ENCODE data around the gene SGPP1. TPM values are rescaled to one million over a fixed set of nuclear protein-coding genes. Genes with fewer than 3 reads are reported as not detected.

Gene SGPP1
- total RNA-seq, 1 experiment from 2014 or later, result 19.3 TPM

DNA sequence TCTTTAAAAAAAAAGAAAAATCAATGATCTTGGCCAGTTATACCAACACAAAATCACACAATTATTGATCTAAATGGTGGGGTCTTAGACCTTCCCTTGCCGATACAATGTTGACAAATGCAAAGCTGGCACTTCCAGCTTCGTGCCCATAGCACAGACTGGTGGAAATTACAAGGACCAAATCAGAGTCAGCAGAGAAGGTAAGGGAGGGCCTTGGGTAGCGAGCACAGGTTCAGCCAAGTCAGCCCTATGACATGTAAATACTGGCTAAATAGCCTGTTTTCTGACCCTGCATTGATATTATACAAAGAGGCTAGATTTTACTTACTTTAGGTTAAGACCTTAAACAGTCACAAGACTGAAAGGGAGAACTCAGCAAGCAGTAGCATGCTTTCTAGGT, 55.9 kb downstream of the SGPP1 start:
- no peak overlapping the region for H3K4me3 ChIP-seq (ENCODE audit: low read length)
- intact Hi-C loops (cut with micrococcal nuclease), result no loop called here
- H3K9me2 ChIP-seq (replicated peaks; ENCODE audit: low read length), result no peaks in the 10 kb centered on the region
- no peaks in the 10 kb centered on the region for H3F3A ChIP-seq (ENCODE audit: low read length, unreplicated experiment)
- ChIA-PET POLR2A (ENCODE audit: unreplicated experiment) (no interaction called here), CTCF (no interaction called here)
- H3K9ac ChIP-seq (ENCODE audit: low read length), result no peak overlapping the region
- no peak overlapping the region for H2AFZ ChIP-seq (ENCODE audit: low read length)
- no peak overlapping the region for H3K27ac ChIP-seq (ENCODE audit: low read length)
- H3K4me1 ChIP-seq (ENCODE audit: insufficient read depth, low read length), result peaks cover 4% of the 10 kb centered on the region; the same call in 1 of the 2 replicates
- no peak for DNase-seq
- no peaks in the 10 kb centered on the region for H3K36me3 ChIP-seq (ENCODE audit: low read depth, low read length)
- H4K20me1 ChIP-seq (ENCODE audit: low read length), result no peaks in the 10 kb centered on the region
- H3K79me2 ChIP-seq (ENCODE audit: low read length), result no peaks in the 10 kb centered on the region
- ATAC-seq, result no peak
- no peaks in the 10 kb centered on the region for H3K9me3 ChIP-seq (ENCODE audit: low read length)
- TF ChIP-seq, protein P1, sequence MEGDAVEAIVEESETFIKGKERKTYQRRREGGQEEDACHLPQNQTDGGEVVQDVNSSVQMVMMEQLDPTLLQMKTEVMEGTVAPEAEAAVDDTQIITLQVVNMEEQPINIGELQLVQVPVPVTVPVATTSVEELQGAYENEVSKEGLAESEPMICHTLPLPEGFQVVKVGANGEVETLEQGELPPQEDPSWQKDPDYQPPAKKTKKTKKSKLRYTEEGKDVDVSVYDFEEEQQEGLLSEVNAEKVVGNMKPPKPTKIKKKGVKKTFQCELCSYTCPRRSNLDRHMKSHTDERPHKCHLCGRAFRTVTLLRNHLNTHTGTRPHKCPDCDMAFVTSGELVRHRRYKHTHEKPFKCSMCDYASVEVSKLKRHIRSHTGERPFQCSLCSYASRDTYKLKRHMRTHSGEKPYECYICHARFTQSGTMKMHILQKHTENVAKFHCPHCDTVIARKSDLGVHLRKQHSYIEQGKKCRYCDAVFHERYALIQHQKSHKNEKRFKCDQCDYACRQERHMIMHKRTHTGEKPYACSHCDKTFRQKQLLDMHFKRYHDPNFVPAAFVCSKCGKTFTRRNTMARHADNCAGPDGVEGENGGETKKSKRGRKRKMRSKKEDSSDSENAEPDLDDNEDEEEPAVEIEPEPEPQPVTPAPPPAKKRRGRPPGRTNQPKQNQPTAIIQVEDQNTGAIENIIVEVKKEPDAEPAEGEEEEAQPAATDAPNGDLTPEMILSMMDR (conservative IDR thresholded peaks at IDR 0.05; ENCODE audit: low read depth, low read length), result no peak
- TF ChIP-seq EZH2phosphoT487 (IDR thresholded peaks at IDR 0.05; ENCODE audit: borderline replicate concordance, low read length), result no peak
- BruUV-seq (replicated peaks), result no TSS peak
- no peaks in the 10 kb centered on the region for H3K27me3 ChIP-seq (ENCODE audit: low read length)
- H3K4me2 ChIP-seq (ENCODE audit: low read length), result no peak overlapping the region

DNA sequence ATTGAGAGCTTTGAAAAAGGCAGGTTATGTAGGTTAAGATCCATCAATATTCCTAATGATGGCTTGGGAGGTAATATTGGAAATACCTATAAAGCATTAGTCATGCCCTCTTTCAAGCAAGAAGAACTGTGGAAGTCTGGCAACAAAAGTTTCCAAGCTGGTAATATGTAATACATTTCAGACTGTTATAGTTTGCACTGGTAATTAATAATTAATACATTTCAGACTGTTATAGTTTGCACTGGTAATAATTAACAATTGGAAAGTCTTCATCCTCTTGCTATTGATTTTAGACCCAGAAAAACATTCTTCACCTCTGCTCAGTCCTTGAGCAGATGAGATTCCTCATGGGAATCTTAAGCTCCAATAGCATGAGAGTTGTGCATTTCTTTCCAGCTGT, 57.2 kb downstream of the SGPP1 start:
- Histone ChIP-seq H3K9me3 (ENCODE audit: low read length) (no peaks in the 10 kb centered on the region), H3K4me2 (ENCODE audit: low read length) (no peak overlapping the region), H3K4me1 (ENCODE audit: insufficient read depth, low read length) (0 out of 2 replicates have a peak, but pooled peaks cover 4% of the 10 kb centered on the region), H3K79me2 (ENCODE audit: low read length) (no peaks in the 10 kb centered on the region), H4K20me1 (ENCODE audit: low read length) (no peaks in the 10 kb centered on the region), H3K4me3 (ENCODE audit: low read length) (no peak overlapping the region), H3F3A (ENCODE audit: low read length, unreplicated experiment) (no peaks in the 10 kb centered on the region), H3K9ac (ENCODE audit: low read length) (no peak overlapping the region), H3K27me3 (ENCODE audit: low read length) (no peaks in the 10 kb centered on the region), H2AFZ (ENCODE audit: low read length) (no peak overlapping the region), H3K36me3 (ENCODE audit: low read depth, low read length) (no peaks in the 10 kb centered on the region), H3K9me2 (replicated peaks; ENCODE audit: low read length) (no peaks in the 10 kb centered on the region), H3K27ac (ENCODE audit: low read length) (no peak overlapping the region)
- POLR2A ChIA-PET (ENCODE audit: unreplicated experiment), result no interaction called here
- DNase-seq, result no peak
- no TSS peak for BruUV-seq (replicated peaks)
- ATAC-seq, result no peak
- intact Hi-C loops (cut with micrococcal nuclease), result no loop called here
- TF ChIP-seq, protein P1 (conservative IDR thresholded peaks at IDR 0.05; ENCODE audit: low read depth, low read length), result no peak
- TF ChIP-seq EZH2 (IDR thresholded peaks at IDR 0.05; ENCODE audit: low read length, unreplicated experiment) (no peak), EZH2phosphoT487 (IDR thresholded peaks at IDR 0.05; ENCODE audit: borderline replicate concordance, low read length) (no peak)
- CTCF ChIA-PET, result no interaction called here

DNA sequence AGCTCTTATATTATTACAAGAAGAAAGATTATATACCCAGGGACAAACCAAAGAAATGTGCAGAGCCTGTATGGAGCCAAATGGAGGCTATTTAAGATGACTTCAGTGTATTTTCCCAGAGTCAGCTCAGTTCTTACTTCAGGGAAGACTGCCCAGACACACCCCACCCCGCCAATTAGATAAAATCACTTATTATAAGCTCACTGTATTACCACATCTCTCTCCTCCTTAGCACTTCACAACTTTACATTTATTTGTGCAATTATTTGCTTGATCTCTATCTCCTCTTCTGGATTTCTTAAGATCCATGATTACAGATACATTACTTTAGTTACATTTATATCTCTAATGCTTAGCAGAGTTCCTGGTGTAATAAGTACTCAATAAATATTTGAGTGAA, 61.5 kb downstream of the SGPP1 start:
- Histone ChIP-seq H3K79me2 (ENCODE audit: low read length) (no peaks in the 10 kb centered on the region), H3K27ac (ENCODE audit: low read length) (no peak overlapping the region), H3K4me2 (ENCODE audit: low read length) (no peak overlapping the region), H3K9me2 (replicated peaks; ENCODE audit: low read length) (no peaks in the 10 kb centered on the region), H3K4me3 (ENCODE audit: low read length) (no peak overlapping the region), H3K27me3 (ENCODE audit: low read length) (no peaks in the 10 kb centered on the region), H3K4me1 (ENCODE audit: insufficient read depth, low read length) (no peaks in the 10 kb centered on the region), H4K20me1 (ENCODE audit: low read length) (no peaks in the 10 kb centered on the region), H2AFZ (ENCODE audit: low read length) (no peak overlapping the region), H3K9ac (ENCODE audit: low read length) (no peak overlapping the region), H3K36me3 (ENCODE audit: low read depth, low read length) (no peaks in the 10 kb centered on the region), H3F3A (ENCODE audit: low read length, unreplicated experiment) (no peaks in the 10 kb centered on the region), H3K9me3 (ENCODE audit: low read length) (no peaks in the 10 kb centered on the region)
- ATAC-seq, result no peak
- ChIA-PET CTCF (no interaction called here), POLR2A (ENCODE audit: unreplicated experiment) (no interaction called here)
- TF ChIP-seq EZH2 (IDR thresholded peaks at IDR 0.05; ENCODE audit: low read length, unreplicated experiment) (no peak), EZH2phosphoT487 (IDR thresholded peaks at IDR 0.05; ENCODE audit: borderline replicate concordance, low read length) (no peak)
- TF ChIP-seq, protein P1 (conservative IDR thresholded peaks at IDR 0.05; ENCODE audit: low read depth, low read length), result no peak
- BruUV-seq (replicated peaks), result no TSS peak
- intact Hi-C loops (cut with micrococcal nuclease), result no loop called here
- DNase-seq, result no peak
